Inflammatory macrophage treated with lipopolysaccharide for 4 hours (primary cell): ENCODE measurements around the gene CTXN1.
"Not testable (repeated sequence)": the region's sequence is repeated elsewhere in the genome, so short reads cannot be mapped to it uniquely, and the experiment has no call there.

Source experiments
- DNase-seq: peaks from one replicate; pipeline ENCODE4 v3.0.0-alpha.2; 2020

Gene CTXN1

GRCh38 chr19:7926021-7926726 is at the start of gene CTXN1:
CTXN1 (minus strand) TSS chr19:7926135; CDS start chr19:7925538, 597 bp downstream.
- DNase-seq = peak; percentile 46

GRCh38 chr19:7975037-7975436 is 49.1 kb upstream of the CTXN1 start:
- no peak for DNase-seq

- no peak for DNase-seq
Observed at GRCh38 chr19:7973883-7974282, 47.9 kb upstream of the CTXN1 start.

- DNase-seq = no peak
Observed at GRCh38 chr19:7971553-7972520, 45.9 kb upstream of the CTXN1 start.

GRCh38 chr19:7970716-7971448 is 44.9 kb upstream of the CTXN1 start:
- peak; percentile 12 for DNase-seq

GRCh38 chr19:7969555-7969939 is 43.6 kb upstream of the CTXN1 start:
- DNase-seq = no peak

- DNase-seq = no peak
Observed at GRCh38 chr19:7968796-7969554, 43.0 kb upstream of the CTXN1 start.

- no peak for DNase-seq
Observed at GRCh38 chr19:7968008-7968795, 42.3 kb upstream of the CTXN1 start.

- no peak for DNase-seq
Observed at GRCh38 chr19:7965921-7966665, 40.2 kb upstream of the CTXN1 start.

- no peak for DNase-seq
Observed at GRCh38 chr19:7965259-7965841, 39.4 kb upstream of the CTXN1 start.

- DNase-seq = no peak
Observed at GRCh38 chr19:7963566-7963965, 37.6 kb upstream of the CTXN1 start.

GRCh38 chr19:7962644-7963268 is 36.8 kb upstream of the CTXN1 start:
- no peak for DNase-seq

- no peak for DNase-seq
Observed at GRCh38 chr19:7961920-7962626, 36.1 kb upstream of the CTXN1 start.

GRCh38 chr19:7961082-7961481 is 35.1 kb upstream of the CTXN1 start:
- not testable (repeated sequence) for DNase-seq

- no peak for DNase-seq
Observed at GRCh38 chr19:7959211-7959610, 33.3 kb upstream of the CTXN1 start.

- no peak for DNase-seq
Observed at GRCh38 chr19:7955696-7956095, 29.8 kb upstream of the CTXN1 start.

- DNase-seq = no peak
Observed at GRCh38 chr19:7953576-7953975, 27.6 kb upstream of the CTXN1 start.

GRCh38 chr19:7953060-7953459 is 27.1 kb upstream of the CTXN1 start:
- no peak for DNase-seq

GRCh38 chr19:7947939-7948338 is 22.0 kb upstream of the CTXN1 start:
- DNase-seq = no peak
